ENCODE data around the gene CUL9. TPM values are rescaled to one million over a fixed set of nuclear protein-coding genes. Genes with fewer than 3 reads are reported as not detected.
A peak's percentile ranks its signal among the peaks of the same experiment; 100 is the strongest.

The CUL9 gene
- total RNA-seq, 4 donors from 2014 or later, result 41.1 to 69.9 (median 50.3) TPM

DNA sequence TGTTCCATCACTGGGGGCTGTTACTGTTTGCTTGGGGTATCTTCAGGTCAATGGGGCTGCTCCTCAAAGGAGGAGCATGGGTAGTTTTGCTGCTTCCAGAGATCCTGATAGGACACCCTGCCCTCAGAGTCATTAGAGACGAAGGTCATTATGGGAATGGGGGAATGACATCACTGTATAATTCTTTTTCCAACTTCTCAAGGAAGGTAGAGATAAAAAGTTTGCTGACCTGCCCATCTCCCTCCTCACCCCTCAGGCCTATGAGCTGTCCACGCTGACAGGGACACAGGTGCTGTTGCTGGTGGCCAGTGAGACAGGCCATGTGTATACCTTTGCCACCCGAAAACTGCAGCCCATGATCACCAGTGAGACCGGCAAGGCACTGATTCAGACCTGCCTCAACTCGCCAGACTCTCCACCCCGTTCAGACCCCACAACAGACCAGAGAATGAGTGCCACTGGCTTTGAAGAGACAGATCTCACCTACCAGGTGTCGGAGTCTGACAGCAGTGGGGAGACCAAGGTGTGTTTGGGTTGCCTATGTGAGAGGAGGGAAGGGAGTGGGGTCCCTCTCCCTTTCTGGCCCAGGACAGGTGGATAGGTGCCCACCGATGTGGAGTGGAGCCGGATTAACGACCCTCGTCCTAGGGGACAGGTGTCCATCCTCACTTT is 8.3 kb upstream of the CUL9 start:
- no peak for DNase-seq
- in situ Hi-C loops (cut with MboI; ENCODE audit: low pct_ligation_motif_present in 1 of 4, low pct_unique_long_range_greater_than_20kb in 1 of 4, low sequenced_read_pairs in 3 of 4), result loop anchor here in 1 of 4 donors (25.0 kb wide), 1 partner anchor 511 kb away; no protein-coding TSS in a partner anchor
- peak overlapping the region in 3 of 4 donors; percentile 20 to 93 (median 44) for H3K4me3 ChIP-seq
- no peaks in the 10 kb centered on the region for H3K9me3 ChIP-seq
- peaks cover 0 to 17% (median 3%) of the 10 kb centered on the region in 4 donors for H3K36me3 ChIP-seq
- WGBS, 2 donors (ENCODE audit: low coverage in 1 of 2), result 34% methylated on average over 11 of the region's 11 CpGs; no CpG with 5 or more reads in 1 of the 2 donors
- TF ChIP-seq POLR2AphosphoS5 (IDR thresholded peaks at IDR 0.05) (no peak), EP300 (IDR thresholded peaks at IDR 0.05; ENCODE audit: low read depth) (no peak), CTCF (IDR thresholded peaks at IDR 0.05) (no peak), POLR2A (IDR thresholded peaks at IDR 0.05) (no peak)
- peak overlapping the region; percentile 95 to 99 (median 97) for H3K27ac ChIP-seq
- H3K4me1 ChIP-seq, result peaks cover 14 to 36% (median 33%) of the 10 kb centered on the region in 4 donors
- H3K27me3 ChIP-seq, result no peaks in the 10 kb centered on the region
- intact Hi-C loops (cut with DNase I; ENCODE audit: low total_unique reads), result no loop called here

DNA sequence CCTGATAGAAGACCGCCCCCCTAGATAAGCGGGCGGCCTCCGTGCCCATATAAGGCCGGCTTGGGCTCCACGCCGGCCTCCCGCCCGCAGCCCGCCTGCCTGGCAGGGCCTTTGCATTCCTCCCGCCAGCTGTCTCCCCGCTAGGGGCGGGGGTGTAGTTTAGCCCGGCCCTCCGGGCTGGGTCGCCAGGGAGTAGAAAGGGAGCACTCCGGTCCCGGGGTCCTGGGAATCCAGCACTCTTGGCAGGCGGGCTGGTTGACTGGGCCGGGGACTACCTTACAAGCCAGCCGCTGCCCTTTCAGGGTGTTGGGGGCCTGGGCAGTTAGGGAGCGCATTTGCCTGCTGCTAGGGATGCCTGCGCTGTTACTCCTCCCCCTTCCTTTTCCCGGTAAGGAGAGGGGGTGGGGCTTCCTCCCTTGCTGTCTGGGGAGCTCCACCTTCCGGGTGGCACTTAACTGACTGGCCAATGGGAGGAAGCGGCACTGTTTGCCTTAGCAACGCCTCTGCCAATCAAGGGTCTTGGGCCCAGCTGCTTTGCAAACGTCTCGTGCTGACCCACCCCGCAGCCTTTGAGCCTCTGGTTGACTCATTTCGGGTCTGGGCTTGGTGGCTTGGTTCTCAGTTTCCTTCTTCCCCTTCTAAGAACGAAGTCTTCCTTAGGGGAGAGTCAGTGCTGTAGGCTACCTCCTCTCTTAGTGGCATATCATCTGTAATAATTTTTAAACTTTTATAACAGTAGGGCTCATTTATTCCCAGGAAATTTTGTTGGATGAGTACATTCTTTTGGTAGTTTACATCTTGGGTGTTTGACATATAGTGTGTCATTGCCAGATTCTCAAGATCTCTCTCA is 7.5 kb upstream of the CUL9 start:
- in situ Hi-C loops (cut with MboI; ENCODE audit: low pct_ligation_motif_present in 1 of 4, low pct_unique_long_range_greater_than_20kb in 1 of 4, low sequenced_read_pairs in 3 of 4) (loop anchor here in 1 of 4 donors (25.0 kb wide), 1 partner anchor 512 kb away; no protein-coding TSS in a partner anchor), intact Hi-C loops (cut with DNase I; ENCODE audit: low total_unique reads) (no loop called here)
- DNase-seq, result peak; percentile 98
- Histone ChIP-seq H3K4me1 (peaks cover 14 to 36% (median 33%) of the 10 kb centered on the region in 4 donors), H3K36me3 (peaks cover 0 to 25% (median 7%) of the 10 kb centered on the region in 4 donors), H3K9me3 (no peaks in the 10 kb centered on the region), H3K4me3 (peak overlapping the region in 3 of 4 donors; percentile 20 to 93 (median 44)), H3K27ac (peak overlapping the region; percentile 95 to 99 (median 97)), H3K27me3 (no peaks in the 10 kb centered on the region)
- WGBS, 2 donors (ENCODE audit: low coverage in 1 of 2), result 1% methylated on average over 27 of the region's 32 CpGs; no CpG with 5 or more reads in 1 of the 2 donors
- TF ChIP-seq POLR2A (IDR thresholded peaks at IDR 0.05) (peak; percentile 48), POLR2AphosphoS5 (IDR thresholded peaks at IDR 0.05) (peak; percentile 64 to 73 (median 70)), CTCF (IDR thresholded peaks at IDR 0.05) (peak in 4 of 5 experiments; percentile 13 to 56 (median 30)), EP300 (IDR thresholded peaks at IDR 0.05; ENCODE audit: low read depth) (peak; percentile 4)

DNA sequence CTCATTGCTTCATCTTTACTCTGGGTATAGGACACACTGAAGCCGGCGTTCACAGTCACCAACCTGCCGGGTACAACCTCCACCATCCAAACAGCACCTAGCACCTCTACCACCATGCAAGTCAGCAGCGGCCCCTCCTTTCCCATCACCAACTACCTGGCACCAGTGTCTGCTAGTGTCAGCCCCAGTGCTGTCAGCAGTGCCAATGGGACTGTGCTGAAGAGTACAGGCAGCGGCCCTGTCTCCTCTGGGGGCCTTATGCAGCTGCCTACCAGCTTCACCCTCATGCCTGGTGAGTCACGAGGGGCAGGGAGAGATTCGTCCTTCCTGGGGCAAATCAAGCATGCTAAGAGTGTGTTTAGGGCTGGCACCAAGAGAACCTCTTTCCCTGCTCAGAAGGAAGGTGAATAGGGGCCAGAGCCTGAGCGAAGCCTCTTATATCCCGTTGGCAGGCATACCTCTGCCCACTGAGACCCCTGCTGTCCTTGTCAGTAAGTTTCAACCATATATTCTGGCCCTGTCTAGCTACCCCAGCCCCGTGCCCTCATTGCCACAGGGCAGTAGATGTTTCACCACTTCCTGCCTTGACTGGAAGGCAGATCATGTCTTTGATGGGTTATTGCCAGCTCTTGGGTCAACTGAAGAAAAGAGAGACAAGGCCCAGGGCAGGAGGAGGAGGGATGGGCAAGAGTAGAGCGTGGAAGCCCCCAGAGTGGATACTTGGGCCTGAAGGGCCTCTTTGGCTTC is 6.1 kb upstream of the CUL9 start:
- TF ChIP-seq CTCF (IDR thresholded peaks at IDR 0.05) (no peak), EP300 (IDR thresholded peaks at IDR 0.05; ENCODE audit: low read depth) (no peak), POLR2AphosphoS5 (IDR thresholded peaks at IDR 0.05) (no peak), POLR2A (IDR thresholded peaks at IDR 0.05) (no peak)
- no peaks in the 10 kb centered on the region for H3K9me3 ChIP-seq
- peaks cover 14 to 32% (median 30%) of the 10 kb centered on the region in 4 donors for H3K4me1 ChIP-seq
- H3K27ac ChIP-seq, result peak overlapping the region; percentile 95 to 99 (median 97)
- no peak overlapping the region for H3K4me3 ChIP-seq
- H3K27me3 ChIP-seq, result no peaks in the 10 kb centered on the region
- peaks cover 0 to 29% (median 8%) of the 10 kb centered on the region in 4 donors for H3K36me3 ChIP-seq
- in situ Hi-C loops (cut with MboI; ENCODE audit: low pct_ligation_motif_present in 1 of 4, low pct_unique_long_range_greater_than_20kb in 1 of 4, low sequenced_read_pairs in 3 of 4), result no loop called here
- no peak for DNase-seq
- 94% methylated on average over 11 of the region's 11 CpGs; no CpG with 5 or more reads in 1 of the 2 donors for WGBS, 2 donors (ENCODE audit: low coverage in 1 of 2)
- intact Hi-C loops (cut with DNase I; ENCODE audit: low total_unique reads), result no loop called here
